ENCODE data around the gene UBR4. TPM values are rescaled to one million over a fixed set of nuclear protein-coding genes. Genes with fewer than 3 reads are reported as not detected.
A peak's percentile ranks its signal among the peaks of the same experiment; 100 is the strongest.

The UBR4 gene
- total and polyA plus RNA-seq, 2 experiments from 2014 or later = 111 to 230 TPM

DNA sequence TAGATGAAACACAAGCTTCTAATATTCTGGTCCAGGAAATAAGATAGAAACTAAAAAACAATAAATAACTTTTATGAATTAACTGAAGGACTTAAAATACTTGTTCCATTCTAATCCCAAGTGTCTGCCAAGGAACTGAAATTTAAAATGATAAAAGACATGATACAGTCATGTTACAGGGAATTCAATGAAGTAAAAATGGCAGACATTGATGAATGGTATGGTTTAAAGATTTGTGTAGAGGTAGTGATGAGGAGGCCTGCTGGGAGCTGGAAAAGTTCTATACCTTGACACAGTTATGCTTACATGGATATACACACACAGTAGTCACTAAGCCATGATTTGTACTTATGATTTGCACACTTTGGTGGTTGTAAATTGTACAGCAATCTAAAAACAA lies 2.1 kb upstream of the UBR4 start:
- DNase-seq (ENCODE audit: low spot score) = no peak
- Histone ChIP-seq H3K4me2 (peak overlapping the region; percentile 99; the same call in 1 of the 2 replicates), H2AFZ (no peak overlapping the region), H3K79me2 (replicated peaks; ENCODE audit: insufficient read depth) (peaks cover 71% of the 10 kb centered on the region), H3F3A (replicated peaks; ENCODE audit: low read depth) (peaks cover 11% of the 10 kb centered on the region), H4K20me1 (replicated peaks; ENCODE audit: insufficient read depth) (peaks cover 31% of the 10 kb centered on the region), H3K36me3 (ENCODE audit: insufficient read depth) (no peaks in the 10 kb centered on the region), H3K9me2 (ENCODE audit: insufficient read depth) (no peaks in the 10 kb centered on the region), H3K4me1 (ENCODE audit: insufficient read depth) (peaks cover 26% of the 10 kb centered on the region), H3K4me3 (no peak overlapping the region), H3K27me3 (ENCODE audit: insufficient read depth) (no peaks in the 10 kb centered on the region), H3K27ac (ENCODE audit: low read depth) (peak overlapping the region; percentile 12; the same call in 1 of the 2 replicates)
- Mint-ChIP-seq H3K4me1 (peaks cover 13% of the 10 kb centered on the region), H3K9me3 (no peaks in the 10 kb centered on the region), H3K36me3 (ENCODE audit: low read depth) (peaks cover 17% of the 10 kb centered on the region), H3K27me3 (ENCODE audit: insufficient read depth, low read depth, poor library complexity) (peaks cover 7% of the 10 kb centered on the region), H3K4me3 (peak overlapping the region; percentile 31; the same call in 2 of the 3 replicates), H3K27ac (no peak overlapping the region)
- TF ChIP-seq POLR2AphosphoS5 (IDR thresholded peaks at IDR 0.05; ENCODE audit: low read depth) = no peak
- TF ChIP-seq, protein P1, sequence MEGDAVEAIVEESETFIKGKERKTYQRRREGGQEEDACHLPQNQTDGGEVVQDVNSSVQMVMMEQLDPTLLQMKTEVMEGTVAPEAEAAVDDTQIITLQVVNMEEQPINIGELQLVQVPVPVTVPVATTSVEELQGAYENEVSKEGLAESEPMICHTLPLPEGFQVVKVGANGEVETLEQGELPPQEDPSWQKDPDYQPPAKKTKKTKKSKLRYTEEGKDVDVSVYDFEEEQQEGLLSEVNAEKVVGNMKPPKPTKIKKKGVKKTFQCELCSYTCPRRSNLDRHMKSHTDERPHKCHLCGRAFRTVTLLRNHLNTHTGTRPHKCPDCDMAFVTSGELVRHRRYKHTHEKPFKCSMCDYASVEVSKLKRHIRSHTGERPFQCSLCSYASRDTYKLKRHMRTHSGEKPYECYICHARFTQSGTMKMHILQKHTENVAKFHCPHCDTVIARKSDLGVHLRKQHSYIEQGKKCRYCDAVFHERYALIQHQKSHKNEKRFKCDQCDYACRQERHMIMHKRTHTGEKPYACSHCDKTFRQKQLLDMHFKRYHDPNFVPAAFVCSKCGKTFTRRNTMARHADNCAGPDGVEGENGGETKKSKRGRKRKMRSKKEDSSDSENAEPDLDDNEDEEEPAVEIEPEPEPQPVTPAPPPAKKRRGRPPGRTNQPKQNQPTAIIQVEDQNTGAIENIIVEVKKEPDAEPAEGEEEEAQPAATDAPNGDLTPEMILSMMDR (conservative IDR thresholded peaks at IDR 0.05; ENCODE audit: low read depth in 2 of 2) = no peak
- TF ChIP-seq, protein P2, sequence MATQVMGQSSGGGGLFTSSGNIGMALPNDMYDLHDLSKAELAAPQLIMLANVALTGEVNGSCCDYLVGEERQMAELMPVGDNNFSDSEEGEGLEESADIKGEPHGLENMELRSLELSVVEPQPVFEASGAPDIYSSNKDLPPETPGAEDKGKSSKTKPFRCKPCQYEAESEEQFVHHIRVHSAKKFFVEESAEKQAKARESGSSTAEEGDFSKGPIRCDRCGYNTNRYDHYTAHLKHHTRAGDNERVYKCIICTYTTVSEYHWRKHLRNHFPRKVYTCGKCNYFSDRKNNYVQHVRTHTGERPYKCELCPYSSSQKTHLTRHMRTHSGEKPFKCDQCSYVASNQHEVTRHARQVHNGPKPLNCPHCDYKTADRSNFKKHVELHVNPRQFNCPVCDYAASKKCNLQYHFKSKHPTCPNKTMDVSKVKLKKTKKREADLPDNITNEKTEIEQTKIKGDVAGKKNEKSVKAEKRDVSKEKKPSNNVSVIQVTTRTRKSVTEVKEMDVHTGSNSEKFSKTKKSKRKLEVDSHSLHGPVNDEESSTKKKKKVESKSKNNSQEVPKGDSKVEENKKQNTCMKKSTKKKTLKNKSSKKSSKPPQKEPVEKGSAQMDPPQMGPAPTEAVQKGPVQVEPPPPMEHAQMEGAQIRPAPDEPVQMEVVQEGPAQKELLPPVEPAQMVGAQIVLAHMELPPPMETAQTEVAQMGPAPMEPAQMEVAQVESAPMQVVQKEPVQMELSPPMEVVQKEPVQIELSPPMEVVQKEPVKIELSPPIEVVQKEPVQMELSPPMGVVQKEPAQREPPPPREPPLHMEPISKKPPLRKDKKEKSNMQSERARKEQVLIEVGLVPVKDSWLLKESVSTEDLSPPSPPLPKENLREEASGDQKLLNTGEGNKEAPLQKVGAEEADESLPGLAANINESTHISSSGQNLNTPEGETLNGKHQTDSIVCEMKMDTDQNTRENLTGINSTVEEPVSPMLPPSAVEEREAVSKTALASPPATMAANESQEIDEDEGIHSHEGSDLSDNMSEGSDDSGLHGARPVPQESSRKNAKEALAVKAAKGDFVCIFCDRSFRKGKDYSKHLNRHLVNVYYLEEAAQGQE (IDR thresholded peaks at IDR 0.05; ENCODE audit: unreplicated experiment) = no peak
- no peak for TF ChIP-seq JUNB (IDR thresholded peaks at IDR 0.05; ENCODE audit: unreplicated experiment)
- TF ChIP-seq EZH2 (IDR thresholded peaks at IDR 0.05; ENCODE audit: low read depth, unreplicated experiment) = no peak
- TF ChIP-seq, protein P3, sequence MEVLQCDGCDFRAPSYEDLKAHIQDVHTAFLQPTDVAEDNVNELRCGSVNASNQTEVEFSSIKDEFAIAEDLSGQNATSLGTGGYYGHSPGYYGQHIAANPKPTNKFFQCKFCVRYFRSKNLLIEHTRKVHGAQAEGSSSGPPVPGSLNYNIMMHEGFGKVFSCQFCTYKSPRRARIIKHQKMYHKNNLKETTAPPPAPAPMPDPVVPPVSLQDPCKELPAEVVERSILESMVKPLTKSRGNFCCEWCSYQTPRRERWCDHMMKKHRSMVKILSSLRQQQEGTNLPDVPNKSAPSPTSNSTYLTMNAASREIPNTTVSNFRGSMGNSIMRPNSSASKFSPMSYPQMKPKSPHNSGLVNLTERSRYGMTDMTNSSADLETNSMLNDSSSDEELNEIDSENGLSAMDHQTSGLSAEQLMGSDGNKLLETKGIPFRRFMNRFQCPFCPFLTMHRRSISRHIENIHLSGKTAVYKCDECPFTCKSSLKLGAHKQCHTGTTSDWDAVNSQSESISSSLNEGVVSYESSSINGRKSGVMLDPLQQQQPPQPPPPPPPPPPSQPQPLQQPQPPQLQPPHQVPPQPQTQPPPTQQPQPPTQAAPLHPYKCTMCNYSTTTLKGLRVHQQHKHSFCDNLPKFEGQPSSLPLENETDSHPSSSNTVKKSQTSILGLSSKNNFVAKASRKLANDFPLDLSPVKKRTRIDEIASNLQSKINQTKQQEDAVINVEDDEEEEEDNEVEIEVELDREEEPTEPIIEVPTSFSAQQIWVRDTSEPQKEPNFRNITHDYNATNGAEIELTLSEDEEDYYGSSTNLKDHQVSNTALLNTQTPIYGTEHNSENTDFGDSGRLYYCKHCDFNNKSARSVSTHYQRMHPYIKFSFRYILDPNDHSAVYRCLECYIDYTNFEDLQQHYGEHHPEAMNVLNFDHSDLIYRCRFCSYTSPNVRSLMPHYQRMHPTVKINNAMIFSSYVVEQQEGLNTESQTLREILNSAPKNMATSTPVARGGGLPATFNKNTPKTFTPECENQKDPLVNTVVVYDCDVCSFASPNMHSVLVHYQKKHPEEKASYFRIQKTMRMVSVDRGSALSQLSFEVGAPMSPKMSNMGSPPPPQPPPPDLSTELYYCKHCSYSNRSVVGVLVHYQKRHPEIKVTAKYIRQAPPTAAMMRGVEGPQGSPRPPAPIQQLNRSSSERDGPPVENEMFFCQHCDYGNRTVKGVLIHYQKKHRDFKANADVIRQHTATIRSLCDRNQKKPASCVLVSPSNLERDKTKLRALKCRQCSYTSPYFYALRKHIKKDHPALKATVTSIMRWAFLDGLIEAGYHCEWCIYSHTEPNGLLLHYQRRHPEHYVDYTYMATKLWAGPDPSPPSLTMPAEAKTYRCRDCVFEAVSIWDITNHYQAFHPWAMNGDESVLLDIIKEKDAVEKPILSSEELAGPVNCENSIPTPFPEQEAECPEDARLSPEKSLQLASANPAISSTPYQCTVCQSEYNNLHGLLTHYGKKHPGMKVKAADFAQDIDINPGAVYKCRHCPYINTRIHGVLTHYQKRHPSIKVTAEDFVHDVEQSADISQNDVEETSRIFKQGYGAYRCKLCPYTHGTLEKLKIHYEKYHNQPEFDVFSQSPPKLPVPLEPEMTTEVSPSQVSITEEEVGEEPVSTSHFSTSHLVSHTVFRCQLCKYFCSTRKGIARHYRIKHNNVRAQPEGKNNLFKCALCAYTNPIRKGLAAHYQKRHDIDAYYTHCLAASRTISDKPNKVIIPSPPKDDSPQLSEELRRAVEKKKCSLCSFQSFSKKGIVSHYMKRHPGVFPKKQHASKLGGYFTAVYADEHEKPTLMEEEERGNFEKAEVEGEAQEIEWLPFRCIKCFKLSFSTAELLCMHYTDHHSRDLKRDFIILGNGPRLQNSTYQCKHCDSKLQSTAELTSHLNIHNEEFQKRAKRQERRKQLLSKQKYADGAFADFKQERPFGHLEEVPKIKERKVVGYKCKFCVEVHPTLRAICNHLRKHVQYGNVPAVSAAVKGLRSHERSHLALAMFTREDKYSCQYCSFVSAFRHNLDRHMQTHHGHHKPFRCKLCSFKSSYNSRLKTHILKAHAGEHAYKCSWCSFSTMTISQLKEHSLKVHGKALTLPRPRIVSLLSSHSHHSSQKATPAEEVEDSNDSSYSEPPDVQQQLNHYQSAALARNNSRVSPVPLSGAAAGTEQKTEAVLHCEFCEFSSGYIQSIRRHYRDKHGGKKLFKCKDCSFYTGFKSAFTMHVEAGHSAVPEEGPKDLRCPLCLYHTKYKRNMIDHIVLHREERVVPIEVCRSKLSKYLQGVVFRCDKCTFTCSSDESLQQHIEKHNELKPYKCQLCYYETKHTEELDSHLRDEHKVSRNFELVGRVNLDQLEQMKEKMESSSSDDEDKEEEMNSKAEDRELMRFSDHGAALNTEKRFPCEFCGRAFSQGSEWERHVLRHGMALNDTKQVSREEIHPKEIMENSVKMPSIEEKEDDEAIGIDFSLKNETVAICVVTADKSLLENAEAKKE (CRISPR knock-in tag; IDR thresholded peaks at IDR 0.05) = no peak
- no peak for TF ChIP-seq CREB1 (CRISPR knock-in tag; IDR thresholded peaks at IDR 0.05; ENCODE audit: low read depth)
- no peak for ATAC-seq

All from GM23338 (cell line).